Neutrophil (primary cell): ENCODE data around the gene ACSS3.

Source experiments
- H3K27ac ChIP-seq: fragments of 200-600 bp; sonication (generic); 2 replicates; pipeline ENCODE4 v1.5.1; 2016; ENCODE audit warnings: mild to moderate bottlenecking, moderate library complexity
- H3K27me3 ChIP-seq: fragments of 200-600 bp; sonication (generic); 2 replicates; pipeline ENCODE4 v1.6.0; 2016; ENCODE audit warnings: mild to moderate bottlenecking
- H3K36me3 ChIP-seq: fragments of 200-600 bp; sonication (generic); 2 replicates; pipeline ENCODE4 v1.5.1; 2017
- H3K4me1 ChIP-seq, 2 experiments: fragments of 200-600 bp in 1 of 2; sonication (generic) in 1 of 2; 1 replicate in 1 of 2; 2 replicates in 1 of 2; pipeline versions ENCODE4 v1.5.1 to v1.6.1; 2013 to 2016; ENCODE audit warnings: low read depth in 1 of 2, low read length in 1 of 2, mild to moderate bottlenecking in 1 of 2, moderate library complexity in 1 of 2; ENCODE audit not compliant: control insufficient read depth in 1 of 2, insufficient read depth in 1 of 2
- H3K4me3 ChIP-seq, 2 experiments: fragments of 200-600 bp in 1 of 2; sonication (generic) in 1 of 2; 1 replicate in 1 of 2; 2 replicates in 1 of 2; pipeline ENCODE4 v1.5.1; 2013 to 2016; ENCODE audit warnings: low read depth in 1 of 2, low read length in 1 of 2, mild to moderate bottlenecking in 1 of 2, moderate library complexity in 1 of 2
- H3K9me3 ChIP-seq: fragments of 200-600 bp; sonication (generic); 2 replicates; pipeline ENCODE4 v1.5.1; 2016
- TF ChIP-seq, protein P1 (sequence below): fragments of 200-600 bp; sonication (generic); IDR thresholded peaks from 2 replicates; pipeline ENCODE4 v1.5.1; 2016; ENCODE audit warnings: antibody characterized with exemption

Gene ACSS3

DNA sequence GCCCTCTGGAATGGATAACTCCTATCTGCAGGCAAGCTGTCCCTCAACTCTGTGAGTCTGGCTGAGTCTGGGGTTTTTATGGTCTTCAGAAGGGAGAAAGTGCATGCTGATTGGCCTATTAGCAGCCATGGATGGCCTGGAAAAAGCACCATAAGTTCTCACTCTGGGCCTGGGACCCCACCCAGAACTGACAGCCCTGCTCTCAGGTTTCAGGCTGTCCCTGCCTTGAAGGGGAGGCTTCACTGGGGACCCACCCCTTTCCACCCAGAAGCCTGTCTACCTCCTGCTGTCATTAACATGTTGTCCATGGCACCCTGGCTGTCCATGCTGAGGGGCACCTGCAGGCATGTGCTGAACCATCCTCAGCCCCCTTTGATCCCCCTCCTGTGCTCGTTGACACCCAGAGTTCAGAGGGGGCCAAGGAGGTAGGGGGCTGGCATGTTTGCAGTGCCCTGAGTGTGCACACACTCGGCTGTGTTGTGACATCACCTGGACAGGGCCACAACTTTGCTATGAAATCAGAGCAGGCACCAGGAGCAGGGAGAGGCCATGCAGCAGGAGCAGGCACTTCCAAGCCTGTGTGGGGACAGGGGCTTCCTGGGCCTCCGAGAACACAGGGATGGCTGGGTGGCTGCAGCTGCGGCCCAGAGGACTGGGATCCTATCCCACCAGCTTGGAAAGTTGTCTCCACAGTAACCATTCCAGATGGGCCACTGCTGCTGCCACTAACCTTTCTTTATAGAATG lies 84.7 kb downstream of the ACSS3 start:
- Histone ChIP-seq H3K4me3 (no peak overlapping the region), H3K4me1 (no peaks in the 10 kb centered on the region), H3K36me3 (no peaks in the 10 kb centered on the region), H3K27me3 (no peaks in the 10 kb centered on the region), H3K9me3 (no peaks in the 10 kb centered on the region), H3K27ac (no peak overlapping the region)
- TF ChIP-seq, protein P1, sequence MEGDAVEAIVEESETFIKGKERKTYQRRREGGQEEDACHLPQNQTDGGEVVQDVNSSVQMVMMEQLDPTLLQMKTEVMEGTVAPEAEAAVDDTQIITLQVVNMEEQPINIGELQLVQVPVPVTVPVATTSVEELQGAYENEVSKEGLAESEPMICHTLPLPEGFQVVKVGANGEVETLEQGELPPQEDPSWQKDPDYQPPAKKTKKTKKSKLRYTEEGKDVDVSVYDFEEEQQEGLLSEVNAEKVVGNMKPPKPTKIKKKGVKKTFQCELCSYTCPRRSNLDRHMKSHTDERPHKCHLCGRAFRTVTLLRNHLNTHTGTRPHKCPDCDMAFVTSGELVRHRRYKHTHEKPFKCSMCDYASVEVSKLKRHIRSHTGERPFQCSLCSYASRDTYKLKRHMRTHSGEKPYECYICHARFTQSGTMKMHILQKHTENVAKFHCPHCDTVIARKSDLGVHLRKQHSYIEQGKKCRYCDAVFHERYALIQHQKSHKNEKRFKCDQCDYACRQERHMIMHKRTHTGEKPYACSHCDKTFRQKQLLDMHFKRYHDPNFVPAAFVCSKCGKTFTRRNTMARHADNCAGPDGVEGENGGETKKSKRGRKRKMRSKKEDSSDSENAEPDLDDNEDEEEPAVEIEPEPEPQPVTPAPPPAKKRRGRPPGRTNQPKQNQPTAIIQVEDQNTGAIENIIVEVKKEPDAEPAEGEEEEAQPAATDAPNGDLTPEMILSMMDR: no peak

DNA sequence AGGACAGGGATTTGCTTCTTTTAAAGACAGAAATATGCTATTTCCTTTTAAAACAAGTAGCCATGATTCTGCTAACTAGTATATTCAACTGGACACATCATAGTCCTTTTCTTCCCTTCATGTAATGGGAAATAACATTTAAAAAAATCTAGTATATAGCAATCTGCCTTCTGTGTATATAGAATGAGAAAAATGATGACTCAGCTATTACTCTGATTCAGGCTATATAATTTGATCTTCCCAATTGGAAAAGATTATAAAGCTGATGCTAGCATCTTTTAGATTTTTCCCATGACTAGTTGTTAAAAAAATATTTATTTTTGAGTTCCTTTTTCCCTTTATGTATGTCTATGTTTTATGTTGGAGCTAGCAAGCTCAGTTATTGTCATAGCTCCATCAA lies 86.9 kb downstream of the ACSS3 start:
- no peaks in the 10 kb centered on the region for H3K36me3 ChIP-seq
- H3K4me3 ChIP-seq: no peak overlapping the region
- TF ChIP-seq, protein P1: no peak
- H3K27me3 ChIP-seq: no peaks in the 10 kb centered on the region
- H3K27ac ChIP-seq: no peak overlapping the region
- H3K9me3 ChIP-seq: no peaks in the 10 kb centered on the region
- H3K4me1 ChIP-seq: no peaks in the 10 kb centered on the region

DNA sequence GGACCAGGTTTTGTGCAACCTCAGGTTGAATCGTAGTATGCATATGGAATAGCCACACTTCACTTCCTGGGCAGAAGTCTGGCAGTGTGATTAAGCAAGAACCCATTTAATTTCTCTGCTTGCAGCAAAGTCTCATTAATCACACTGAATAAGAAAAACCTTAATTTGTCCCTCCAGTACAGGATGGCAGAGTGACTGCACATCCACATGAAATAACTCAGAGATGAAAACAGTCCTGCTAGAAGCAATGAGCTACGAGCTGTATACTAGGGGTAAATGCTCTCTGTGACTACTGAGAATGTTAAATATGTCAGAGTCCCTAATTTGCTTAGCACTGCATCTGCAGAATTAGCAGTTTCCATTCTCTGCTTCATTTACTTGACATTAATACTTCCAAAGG lies 88.9 kb downstream of the ACSS3 start:
- TF ChIP-seq, protein P1: no peak
- no peak overlapping the region for H3K27ac ChIP-seq
- no peaks in the 10 kb centered on the region for H3K36me3 ChIP-seq
- no peak overlapping the region for H3K4me3 ChIP-seq
- H3K9me3 ChIP-seq: no peaks in the 10 kb centered on the region
- H3K4me1 ChIP-seq: no peaks in the 10 kb centered on the region
- no peaks in the 10 kb centered on the region for H3K27me3 ChIP-seq

DNA sequence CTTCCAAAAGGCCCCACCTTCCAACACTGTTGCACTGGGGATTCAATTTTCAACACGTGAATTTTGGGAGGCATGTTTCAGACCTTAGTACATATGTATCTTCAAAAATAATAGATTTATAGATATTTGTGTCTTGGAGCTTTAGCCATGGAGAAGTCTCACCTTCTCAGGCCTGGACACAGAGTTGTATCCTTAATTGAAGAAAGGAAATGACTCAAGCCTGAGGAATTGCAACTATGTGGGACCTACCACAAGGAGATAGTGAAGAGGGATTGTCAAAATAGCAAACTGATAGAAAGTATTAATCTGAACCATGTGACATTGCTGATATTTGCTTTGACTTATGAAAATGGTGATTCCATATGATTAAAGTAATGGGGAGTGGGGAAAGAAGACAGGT lies 89.8 kb downstream of the ACSS3 start:
- Histone ChIP-seq H3K27ac (no peak overlapping the region), H3K4me1 (no peaks in the 10 kb centered on the region), H3K27me3 (no peaks in the 10 kb centered on the region), H3K36me3 (no peaks in the 10 kb centered on the region), H3K4me3 (no peak overlapping the region), H3K9me3 (no peaks in the 10 kb centered on the region)
- TF ChIP-seq, protein P1: no peak

DNA sequence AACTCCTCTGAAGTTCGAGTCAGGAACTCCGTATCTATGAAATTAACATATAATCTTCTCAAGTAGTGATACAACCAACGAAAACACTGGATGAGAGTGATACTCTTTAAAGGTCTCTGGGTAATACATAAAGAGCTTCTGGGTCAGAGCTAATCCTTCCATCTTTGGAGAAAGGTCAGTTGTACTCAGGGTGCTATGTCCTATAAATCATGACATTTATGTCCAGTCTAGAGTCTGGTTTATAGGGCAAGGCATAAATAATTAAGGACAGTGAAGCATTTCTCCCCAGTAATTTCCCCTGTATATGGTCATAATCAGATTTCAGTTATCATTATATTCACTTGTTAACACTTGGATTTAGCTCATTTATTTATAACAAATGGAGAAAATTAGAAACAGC lies 90.6 kb downstream of the ACSS3 start:
- no peaks in the 10 kb centered on the region for H3K36me3 ChIP-seq
- no peaks in the 10 kb centered on the region for H3K4me1 ChIP-seq
- no peak overlapping the region for H3K4me3 ChIP-seq
- no peaks in the 10 kb centered on the region for H3K27me3 ChIP-seq
- H3K27ac ChIP-seq: no peak overlapping the region
- no peaks in the 10 kb centered on the region for H3K9me3 ChIP-seq
- TF ChIP-seq, protein P1: no peak
